ENCODE data around the gene LPP. TPM values are rescaled to one million over a fixed set of nuclear protein-coding genes. Genes with fewer than 3 reads are reported as not detected.
"Not testable (repeated sequence)": the region's sequence is repeated elsewhere in the genome, so short reads cannot be mapped to it uniquely, and the experiment has no call there.

The LPP gene, protein sequence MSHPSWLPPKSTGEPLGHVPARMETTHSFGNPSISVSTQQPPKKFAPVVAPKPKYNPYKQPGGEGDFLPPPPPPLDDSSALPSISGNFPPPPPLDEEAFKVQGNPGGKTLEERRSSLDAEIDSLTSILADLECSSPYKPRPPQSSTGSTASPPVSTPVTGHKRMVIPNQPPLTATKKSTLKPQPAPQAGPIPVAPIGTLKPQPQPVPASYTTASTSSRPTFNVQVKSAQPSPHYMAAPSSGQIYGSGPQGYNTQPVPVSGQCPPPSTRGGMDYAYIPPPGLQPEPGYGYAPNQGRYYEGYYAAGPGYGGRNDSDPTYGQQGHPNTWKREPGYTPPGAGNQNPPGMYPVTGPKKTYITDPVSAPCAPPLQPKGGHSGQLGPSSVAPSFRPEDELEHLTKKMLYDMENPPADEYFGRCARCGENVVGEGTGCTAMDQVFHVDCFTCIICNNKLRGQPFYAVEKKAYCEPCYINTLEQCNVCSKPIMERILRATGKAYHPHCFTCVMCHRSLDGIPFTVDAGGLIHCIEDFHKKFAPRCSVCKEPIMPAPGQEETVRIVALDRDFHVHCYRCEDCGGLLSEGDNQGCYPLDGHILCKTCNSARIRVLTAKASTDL
- 79.6 and 86.1 TPM in 2 replicates for total RNA-seq

DNA sequence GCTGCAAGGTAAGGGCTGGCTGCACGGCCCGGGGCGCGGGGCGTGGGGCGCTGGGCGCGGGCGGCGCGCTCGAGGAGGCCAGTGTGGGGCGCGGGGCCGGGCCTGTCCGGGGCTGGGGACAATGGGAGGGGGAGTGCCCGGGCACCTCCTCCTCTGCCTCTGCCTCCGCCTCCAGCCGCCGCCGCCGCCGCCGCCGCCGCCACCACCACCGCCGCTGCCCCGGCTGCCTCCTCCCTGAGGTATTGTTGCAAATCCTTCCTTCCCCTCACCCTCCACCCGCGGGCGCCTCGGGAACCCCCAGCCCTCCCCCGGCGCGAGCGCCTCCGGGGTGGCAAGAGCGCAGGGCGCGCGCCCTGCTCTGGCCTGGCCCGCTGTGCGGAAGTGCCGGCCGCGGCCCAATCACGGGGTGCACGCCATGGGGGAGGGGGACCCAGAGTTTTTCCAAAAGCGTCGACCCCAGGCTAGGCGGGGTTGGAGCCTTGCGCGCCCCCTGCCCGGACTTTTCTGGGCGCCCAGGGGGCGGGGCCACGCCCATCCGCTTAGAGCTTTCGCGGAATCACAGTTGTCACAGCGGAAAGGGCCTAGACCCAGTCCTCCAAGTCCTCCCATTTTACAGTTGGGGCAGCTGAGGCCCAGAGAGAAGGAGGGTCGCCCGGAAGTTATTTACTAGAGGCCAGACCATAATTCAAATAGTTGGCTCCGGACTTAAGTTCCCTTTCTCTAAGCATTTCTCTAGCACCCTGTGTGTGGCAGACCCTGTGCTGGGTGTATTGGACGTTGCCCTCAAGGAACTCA, at the start of gene LPP:
Gene LPP, plus strand, starts transcription at position 144 of the 795 bp plus-strand sequence. CDS start 251,964 bp downstream, outside the sequence.
- intact Hi-C loops (cut with micrococcal nuclease), result loop anchor here (1.0 to 10.0 kb wide), 11 partner anchors 16 to 978 kb away; partner anchors contain the start of gene BCL6

DNA sequence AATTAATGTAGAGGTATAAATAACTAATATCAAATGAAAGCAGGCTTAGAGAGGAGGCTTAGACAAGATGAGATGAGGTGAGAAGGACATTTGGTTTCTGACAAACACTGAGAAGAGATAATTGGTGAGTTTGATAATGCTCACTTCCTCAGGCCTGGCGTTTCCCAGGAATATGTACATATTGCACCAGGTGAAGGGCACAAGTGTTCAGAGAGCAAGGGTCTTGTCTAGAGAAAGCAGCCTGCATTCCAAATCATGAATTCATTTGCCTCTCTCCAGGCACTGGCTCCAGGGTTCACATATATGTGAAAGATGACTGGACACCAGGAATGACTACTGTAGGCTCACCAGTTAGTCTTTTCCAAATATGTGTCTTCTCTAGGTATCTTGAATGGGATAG, 48.0 kb upstream of the LPP start:
- intact Hi-C loops (cut with micrococcal nuclease), result no loop called here

DNA sequence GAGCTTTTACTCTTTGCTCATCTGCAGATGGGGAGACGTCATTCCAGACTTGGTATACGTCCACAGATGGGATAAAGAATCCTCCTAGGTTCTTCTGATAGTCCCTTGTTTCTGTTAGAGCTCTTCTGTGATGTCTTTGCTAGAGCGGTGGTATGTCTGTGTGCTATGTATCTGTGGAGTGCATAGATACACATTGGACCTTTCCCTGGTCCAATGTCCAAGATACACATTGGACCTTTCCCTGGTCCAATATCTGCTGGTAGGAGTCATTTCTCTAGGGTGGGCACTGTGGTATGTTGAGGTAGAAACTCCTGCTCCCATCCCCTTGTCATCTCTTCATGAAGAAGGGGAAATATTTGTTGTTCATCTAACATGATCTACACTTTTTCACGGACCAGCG, 47.5 kb upstream of the LPP start:
- intact Hi-C loops (cut with micrococcal nuclease), result no loop called here

DNA sequence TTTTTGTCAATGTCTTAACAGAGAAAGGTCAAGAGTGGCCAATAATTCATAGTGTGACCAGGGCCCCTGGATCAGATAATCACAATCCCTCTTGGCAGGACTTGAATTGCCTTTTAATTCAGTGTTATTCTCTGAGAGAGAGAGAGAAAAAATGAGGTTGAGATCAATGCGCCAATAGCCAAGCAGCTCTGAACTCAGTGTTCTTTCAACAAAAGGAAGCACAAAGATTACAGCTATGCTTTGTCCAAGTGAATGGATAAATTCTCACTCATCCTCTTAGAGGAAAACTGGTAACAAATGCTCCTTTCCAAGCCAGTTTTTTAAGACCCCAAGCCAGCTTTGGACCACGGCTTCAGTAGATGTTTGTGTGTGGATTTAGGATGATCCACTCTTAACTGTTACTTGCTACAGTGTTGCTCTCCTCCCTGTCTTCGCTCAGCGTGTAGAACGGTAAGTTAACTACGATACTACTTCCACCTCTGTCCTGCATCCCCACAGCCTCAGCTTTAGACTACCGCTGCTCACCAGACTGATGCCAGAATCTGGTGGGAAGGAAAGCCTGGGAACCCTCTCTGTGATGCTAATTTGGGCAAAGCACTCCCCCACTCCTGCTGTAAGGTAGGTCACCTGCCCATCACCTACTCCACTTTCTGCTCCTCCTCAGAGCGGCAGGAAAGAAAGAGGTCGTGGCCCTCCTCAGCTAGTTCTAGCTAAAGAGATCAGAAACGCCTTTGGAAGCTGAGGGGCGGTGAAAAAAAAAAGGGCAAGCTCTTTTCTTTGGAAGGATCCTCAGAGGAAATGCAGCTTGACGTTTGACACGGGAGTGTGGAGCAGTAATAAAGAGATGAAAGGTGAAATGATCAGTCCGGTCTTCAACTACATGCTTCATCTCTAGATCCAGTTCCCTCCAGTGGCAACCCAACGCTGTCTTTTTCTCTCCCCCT, 46.8 kb upstream of the LPP start:
- intact Hi-C loops (cut with micrococcal nuclease), result no loop called here

DNA sequence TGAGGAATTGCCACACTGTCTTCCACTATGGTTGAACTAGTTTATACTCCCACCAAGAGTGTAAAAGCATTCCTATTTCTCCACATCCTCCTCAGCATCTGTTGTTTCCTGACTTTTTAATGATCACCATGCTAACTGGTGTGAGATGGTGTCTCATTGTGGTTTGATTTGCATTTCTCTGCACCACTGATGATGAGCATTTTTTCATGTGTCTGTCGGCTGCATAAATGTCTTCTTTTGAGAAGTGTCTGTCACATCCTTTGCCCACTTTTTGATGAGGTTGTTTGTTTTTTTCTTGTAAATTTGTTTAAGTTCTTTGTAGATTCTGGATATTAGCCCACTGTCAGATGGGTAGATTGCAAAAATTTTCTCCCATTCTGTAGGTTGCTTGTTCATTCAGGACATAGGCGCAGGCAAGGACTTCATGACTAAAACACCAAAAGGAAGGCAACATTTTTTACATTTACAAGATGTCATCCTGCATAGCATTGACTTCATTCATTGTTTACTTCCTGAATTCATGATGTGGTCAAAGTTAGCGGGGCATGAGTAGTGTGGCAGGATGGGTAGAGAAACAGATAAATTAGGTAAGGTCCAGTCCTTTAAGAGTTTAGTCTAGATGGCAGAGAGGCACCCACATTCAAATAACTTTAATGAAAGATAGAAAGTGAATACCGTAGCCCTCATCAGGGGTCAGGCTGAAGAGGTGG, 45.1 kb upstream of the LPP start:
- intact Hi-C loops (cut with micrococcal nuclease), result no loop called here

DNA sequence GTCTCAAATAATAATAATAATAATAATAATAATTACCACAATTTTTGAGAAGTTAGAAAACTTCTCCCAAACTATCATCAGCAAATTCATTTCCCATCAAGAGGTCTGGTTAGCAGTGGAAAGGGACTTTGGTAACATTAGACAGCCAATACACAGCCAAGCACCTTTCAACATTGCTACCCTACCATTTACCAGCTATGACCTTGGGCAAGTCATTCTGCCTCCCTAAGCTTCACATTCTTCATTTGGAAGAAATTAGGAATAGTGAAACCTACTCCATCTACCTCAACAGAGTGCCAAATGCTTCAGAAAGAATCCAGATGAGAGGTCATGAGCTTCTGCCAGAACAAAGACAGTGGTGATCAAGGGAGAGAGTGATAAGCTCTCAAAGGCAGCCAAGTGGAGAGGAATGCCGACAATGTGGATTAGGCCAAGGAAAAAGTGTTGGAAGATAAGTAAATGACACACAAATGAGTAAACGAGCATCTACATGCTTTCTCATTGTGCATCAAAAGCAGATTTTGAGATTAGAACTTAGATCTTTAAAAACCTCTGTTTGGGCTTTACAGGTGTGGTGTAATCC, 42.9 kb upstream of the LPP start:
- intact Hi-C loops (cut with micrococcal nuclease), result no loop called here

DNA sequence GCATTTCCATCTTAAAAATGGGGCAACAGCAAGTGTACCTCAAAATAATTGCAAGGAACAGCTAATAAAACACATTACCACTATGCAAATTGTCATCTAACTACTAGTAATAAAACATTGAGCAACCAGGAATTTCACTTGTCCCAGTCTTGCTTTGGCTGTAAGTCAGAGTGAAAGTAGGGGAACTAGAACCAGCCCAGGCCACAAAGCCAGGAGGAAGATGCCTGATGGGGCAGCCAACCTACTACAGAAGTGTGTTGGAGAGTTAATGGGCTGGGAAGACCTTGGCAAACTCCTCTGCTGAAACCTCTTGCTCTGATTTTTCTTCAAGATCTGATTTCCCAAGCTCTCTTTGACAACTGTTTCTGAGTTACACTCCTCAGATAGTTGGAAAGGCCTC, 40.2 kb upstream of the LPP start:
- intact Hi-C loops (cut with micrococcal nuclease), result no loop called here

DNA sequence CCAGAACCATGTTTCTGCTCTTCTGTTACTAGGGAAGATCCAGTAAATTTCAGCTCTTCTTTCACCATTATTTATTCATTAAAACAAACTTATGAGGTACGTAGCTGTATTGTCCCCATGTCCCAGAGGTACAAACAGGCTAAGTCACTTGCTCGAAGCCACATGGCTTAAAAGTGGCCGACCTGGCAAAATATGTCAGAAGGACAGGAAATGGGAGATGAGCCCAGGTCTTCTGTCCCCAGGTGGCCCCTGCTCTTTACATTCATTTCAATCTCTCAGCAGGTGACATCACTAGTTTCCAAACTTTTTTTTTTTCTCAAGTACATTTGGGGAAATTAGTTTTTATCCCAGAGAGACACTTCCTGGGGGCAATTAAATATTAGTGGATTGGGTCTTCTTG, 34.1 kb upstream of the LPP start:
- intact Hi-C loops (cut with micrococcal nuclease), result no loop called here

DNA sequence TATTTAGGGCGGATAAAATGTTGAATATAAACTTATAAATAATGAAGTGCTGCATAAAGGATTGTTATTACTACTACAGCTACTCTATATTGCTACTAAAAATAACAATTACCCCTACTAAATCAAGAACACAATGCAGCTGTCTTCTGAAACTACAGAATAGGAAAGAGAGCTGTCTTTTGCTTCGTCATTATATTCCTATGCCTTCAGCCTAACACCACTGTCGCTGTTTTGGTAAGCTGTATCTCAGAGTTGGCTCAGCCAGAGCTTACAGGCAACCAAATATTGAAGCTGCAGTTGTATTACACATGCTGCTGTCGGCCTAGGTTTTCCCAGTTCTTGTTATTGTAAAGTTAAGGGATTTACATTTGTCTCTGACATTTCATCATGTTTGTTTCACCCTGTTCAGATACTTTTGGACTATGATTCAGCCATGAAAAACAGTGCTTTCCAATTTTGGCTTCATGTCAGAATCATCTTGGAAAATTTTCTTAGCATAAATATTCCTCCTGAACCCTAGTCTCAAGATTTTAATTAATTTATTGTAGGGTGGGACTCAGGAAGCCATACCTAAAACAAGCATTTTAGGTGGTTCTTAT, 31.3 kb upstream of the LPP start:
- intact Hi-C loops (cut with micrococcal nuclease), result no loop called here

DNA sequence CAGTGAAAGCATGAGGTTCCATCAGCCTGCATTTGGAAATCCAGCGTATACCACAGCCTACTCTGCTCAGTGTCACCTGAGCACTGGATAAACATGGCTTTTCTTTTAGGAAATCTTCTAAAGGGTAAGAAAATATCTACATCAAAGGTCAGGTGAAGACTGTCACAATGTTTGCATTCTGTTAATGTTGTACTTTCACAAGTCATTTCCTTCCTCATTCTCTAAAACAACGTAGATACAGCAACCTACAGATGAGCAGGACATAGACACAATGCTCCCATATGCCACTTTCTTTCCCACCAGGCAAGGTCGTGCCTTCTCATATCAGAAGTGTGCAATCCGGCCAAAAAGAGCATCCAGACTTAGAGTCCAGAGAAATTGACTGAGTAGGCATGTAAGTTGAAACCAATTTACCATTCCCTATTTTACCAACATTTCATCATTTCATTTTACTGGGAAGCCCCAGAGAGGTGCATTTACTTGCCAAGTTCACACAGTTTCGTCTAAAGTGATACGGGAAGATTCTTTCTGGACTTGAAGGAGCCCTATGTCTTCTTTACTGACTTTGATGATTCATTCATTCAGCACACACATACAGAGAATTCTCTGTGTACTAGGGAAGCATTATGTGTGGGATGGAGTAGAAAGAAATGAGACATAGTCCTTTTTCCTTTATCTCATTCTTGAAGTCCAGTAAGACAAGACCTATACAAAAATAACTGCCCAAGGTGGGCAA, 30.6 kb upstream of the LPP start:
- intact Hi-C loops (cut with micrococcal nuclease), result no loop called here

DNA sequence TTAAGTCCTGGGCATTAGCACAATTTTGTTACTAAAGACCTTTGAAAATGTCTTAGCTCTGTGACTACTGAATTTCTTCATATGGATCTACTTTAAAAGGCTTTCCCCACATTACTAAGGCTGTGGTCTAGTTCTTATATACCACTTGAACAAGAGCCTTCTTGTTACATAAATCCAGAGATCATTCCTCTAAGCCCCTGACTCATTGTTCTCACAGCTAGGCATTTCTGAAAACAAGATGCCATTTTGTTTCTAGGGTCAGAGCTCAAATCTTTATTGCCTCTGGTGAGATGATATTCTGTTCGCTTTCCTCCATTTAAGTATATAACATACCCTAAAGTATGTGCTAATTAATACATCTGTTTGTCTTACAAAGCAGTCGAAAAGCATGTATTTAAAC, 29.8 kb upstream of the LPP start:
- intact Hi-C loops (cut with micrococcal nuclease), result no loop called here

DNA sequence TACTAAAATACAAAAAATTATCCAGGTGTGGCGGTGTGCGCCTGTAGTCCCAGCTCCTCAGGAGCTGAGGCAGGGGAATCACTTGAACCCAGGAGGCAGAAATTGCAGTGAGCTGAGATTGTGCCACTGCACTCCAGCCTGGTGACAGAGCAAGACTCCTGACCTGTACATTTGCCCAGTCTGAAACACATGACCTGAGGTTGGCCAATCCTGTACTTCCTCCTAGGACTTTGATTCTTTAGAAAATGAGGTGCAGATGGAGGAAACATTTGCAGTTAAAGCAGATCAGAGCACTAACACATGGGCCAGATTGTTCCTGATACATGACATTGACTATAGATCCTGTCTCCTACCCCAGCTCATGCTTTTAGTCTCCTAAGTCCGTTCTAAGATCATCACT, 28.9 kb upstream of the LPP start:
- intact Hi-C loops (cut with micrococcal nuclease), result no loop called here

DNA sequence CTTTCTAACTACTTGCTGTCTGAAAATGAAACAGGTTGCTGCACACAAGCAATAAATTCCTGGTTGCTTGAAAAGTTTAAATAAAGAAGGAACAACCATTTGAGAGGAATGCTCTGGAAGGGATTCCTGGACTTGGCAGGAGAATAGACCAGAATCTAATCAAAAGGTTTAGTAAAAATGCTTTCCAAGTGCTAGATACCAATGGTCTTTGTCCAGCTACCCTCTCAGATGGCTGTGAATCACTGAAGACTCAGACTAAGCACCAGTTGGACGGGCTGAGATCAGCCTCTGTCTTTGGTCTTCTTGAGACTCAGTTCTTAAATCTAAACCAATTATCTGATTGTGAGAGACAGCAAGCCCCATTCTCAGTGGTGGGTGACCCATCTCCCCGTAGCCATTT, 27.7 kb upstream of the LPP start:
- intact Hi-C loops (cut with micrococcal nuclease), result no loop called here

DNA sequence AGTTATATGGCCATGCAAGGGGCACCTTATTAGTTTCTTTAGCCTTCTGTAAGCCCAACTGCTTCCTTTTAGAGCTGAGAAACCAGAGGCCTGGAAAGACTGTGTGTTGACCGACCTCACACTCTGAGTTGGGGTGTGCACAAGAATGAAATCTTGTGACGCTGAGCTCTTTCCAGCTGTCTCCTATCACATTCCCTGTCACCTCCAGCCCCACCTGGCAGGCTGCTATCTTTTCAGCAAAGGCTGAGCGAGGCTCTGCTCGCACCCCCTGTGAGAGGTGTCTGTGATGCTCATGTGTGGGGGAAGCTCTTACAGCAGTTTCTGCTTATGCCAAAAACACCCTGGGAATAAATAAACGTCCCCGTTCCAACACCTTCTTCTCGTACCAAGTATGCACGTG, 27.0 kb upstream of the LPP start:
- intact Hi-C loops (cut with micrococcal nuclease), result no loop called here

DNA sequence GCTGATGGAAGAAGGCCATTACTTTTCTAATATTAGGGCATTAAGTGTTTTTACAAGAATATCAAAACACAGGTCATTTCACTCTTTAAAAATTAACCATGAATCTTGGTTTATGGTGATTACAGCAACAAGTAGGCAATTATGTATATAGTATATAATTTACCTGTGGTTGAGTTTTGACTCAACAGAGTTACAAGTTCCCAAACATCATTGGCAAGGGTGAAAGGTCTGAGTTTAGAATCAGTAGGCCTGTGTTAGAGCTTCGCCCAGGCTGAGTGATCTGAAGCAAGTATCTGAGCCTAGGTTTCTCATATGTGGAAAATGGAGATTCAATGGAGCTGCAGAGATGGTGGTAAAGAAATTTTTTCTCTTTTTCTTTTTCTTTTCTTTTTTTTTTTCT, 25.1 kb upstream of the LPP start:
- intact Hi-C loops (cut with micrococcal nuclease), result no loop called here

DNA sequence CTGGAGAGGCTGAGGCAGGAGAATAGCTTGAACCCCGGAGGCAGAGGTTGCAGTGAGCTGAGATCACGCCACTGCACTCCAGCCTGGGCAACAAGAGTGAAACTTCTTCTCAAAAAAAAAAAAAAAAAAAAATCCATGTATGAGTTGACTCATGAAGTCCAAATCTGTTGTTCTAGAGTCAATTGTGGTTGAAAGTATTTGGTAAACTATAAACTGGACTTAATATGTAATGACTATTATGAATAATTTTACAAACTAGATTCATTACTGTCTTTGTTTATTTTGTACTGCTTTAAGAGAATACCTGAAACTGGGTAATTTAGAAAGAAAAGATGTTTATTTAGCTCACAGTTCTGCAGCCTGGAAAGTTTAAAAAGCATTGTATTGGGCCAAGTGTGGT, 22.9 kb upstream of the LPP start:
- intact Hi-C loops (cut with micrococcal nuclease), result not testable (repeated sequence)

DNA sequence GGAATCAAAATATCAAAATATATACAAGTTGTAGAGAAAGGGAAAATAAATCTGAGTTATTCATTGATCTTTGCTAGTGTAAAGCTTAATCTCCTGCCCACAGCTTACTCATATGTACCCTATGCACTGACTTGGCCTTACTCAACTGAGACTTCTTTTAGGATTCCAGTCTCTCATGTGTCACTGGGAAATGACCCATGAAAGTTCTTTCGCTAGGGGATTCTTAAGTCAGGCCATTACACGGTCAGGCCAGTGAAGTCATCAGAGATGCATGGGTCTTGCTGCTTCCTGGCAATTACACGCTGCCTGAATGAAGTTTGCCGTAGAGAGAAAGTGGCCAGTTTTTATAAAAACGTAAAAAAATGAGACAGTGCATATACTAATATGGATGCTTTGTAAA, 20.7 kb upstream of the LPP start:
- intact Hi-C loops (cut with micrococcal nuclease), result no loop called here

DNA sequence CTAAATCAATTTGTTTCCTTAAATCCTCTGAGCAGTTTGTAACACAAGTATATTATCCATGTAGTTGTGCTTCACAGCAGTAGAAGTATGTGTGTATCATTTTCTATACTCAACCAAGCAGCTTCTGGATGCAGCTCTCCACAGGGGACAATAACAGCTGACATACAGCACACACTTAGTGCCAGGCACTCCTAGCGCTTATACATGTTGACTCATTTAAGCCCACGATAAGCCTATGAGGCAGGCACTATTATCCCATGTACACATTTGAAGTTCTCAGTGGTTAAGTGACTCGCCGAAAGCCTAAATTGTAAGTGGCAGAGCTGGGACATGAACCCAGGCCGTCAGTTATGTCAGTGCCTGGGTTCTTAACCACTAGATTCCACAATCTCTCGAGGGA, 20.3 kb upstream of the LPP start:
- intact Hi-C loops (cut with micrococcal nuclease), result no loop called here

DNA sequence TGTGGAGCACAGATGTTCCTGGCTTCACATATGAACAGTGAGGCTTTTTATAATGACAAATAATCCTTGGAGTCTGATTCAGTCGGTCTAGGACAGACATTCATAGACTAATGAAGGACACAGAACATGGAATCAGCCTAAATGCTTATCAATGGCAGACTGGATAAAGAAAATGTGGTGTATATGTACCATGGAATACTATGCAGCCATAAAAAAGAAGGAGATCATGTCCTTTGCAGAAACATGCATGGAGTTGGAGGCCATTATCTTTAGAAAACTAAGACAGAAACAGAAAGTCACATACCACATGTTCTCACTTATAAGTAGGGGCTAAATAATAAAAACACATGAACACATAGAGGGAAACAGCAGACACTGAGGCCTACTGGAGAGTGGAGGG, 19.9 kb upstream of the LPP start:
- intact Hi-C loops (cut with micrococcal nuclease), result no loop called here

All from T-helper 2 cell treated with Interferon-gamma antibody and Interleukin-4, amounts not matched to agents 100 ng/mL and 5 ng/mL, for 36 hours (primary cell).